Measurements from ENCODE around the gene ARMH2. TPM values are rescaled to one million over a fixed set of nuclear protein-coding genes. Genes with fewer than 3 reads are reported as not detected.
A peak's percentile ranks its signal among the peaks of the same experiment; 100 is the strongest.

Gene ARMH2
- total RNA-seq, 4 donors from 2014 or later = not detected

DNA sequence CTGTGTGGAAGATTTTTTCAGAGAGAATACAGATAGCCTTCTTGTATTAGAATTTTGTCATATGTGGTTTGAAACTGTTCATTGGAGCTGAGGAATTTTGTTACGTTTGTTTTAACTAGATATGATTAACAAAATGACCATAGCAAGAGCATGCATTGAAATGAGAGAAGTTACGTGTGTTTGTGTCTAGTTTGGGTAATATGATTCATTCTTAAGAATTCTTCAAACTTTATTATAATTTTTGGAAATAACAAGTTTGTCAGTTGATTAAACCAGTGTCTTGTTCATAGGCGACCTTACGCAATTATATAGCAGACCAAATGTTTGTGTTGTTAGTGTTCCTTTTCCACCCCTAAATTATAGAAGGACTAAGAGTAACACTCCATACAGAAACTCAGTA lies 18.5 kb downstream of the ARMH2 start:
- Histone ChIP-seq H3K27me3 (no peaks in the 10 kb centered on the region), H3K9me3 (no peaks in the 10 kb centered on the region), H3K36me3 (peaks cover 30% of the 10 kb centered on the region), H3K27ac (no peak overlapping the region), H3K4me3 (no peak overlapping the region), H3K4me1 (peaks cover 16% of the 10 kb centered on the region)
- DNase-seq (ENCODE audit: low spot score in 2 of 2) = no peak
- WGBS = 94% methylated on average over 4 of the region's 4 CpGs
- no peak for TF ChIP-seq POLR2AphosphoS5 (IDR thresholded peaks at IDR 0.05)
- TF ChIP-seq, protein P1, sequence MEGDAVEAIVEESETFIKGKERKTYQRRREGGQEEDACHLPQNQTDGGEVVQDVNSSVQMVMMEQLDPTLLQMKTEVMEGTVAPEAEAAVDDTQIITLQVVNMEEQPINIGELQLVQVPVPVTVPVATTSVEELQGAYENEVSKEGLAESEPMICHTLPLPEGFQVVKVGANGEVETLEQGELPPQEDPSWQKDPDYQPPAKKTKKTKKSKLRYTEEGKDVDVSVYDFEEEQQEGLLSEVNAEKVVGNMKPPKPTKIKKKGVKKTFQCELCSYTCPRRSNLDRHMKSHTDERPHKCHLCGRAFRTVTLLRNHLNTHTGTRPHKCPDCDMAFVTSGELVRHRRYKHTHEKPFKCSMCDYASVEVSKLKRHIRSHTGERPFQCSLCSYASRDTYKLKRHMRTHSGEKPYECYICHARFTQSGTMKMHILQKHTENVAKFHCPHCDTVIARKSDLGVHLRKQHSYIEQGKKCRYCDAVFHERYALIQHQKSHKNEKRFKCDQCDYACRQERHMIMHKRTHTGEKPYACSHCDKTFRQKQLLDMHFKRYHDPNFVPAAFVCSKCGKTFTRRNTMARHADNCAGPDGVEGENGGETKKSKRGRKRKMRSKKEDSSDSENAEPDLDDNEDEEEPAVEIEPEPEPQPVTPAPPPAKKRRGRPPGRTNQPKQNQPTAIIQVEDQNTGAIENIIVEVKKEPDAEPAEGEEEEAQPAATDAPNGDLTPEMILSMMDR (IDR thresholded peaks at IDR 0.05) = no peak
- no peak for TF ChIP-seq POLR2A (IDR thresholded peaks at IDR 0.05)
- no peak for TF ChIP-seq EP300 (IDR thresholded peaks at IDR 0.05)

DNA sequence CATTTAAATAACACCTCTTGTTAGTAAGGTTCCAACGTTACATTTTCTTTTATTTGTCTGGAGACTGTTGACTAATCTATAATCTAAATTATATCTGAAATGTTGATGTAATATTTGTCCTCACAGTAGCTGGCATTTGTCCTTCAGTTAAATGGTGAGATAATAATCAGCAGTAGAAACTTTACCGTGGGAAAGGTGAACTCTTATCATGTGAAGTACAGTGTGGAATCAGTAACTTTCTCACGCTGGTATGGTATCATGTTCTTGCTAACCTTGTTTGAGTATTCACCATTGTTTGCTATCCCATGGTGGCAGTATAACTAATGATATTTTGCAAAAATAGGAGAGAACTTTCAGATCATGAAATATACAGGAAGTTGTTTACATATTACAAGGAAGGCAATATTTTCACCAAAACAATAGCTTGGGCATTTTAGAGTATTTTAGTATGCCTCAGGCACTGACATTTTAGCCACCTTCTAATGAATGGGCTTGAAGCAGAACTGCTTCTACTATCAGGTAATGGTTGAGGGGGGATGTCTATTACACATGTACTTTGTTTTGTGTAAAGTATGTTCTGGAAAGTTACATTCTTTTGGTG lies 19.2 kb downstream of the ARMH2 start:
- 48% methylated on average over 3 of the region's 3 CpGs for WGBS
- no peak overlapping the region for H3K4me3 ChIP-seq
- no peaks in the 10 kb centered on the region for H3K9me3 ChIP-seq
- H3K27ac ChIP-seq = no peak overlapping the region
- no peak for DNase-seq (ENCODE audit: low spot score in 2 of 2)
- no peaks in the 10 kb centered on the region for H3K27me3 ChIP-seq
- H3K4me1 ChIP-seq = peaks cover 16% of the 10 kb centered on the region
- TF ChIP-seq POLR2AphosphoS5 (IDR thresholded peaks at IDR 0.05) (no peak), EP300 (IDR thresholded peaks at IDR 0.05) (no peak), POLR2A (IDR thresholded peaks at IDR 0.05) (no peak)
- TF ChIP-seq, protein P1 (IDR thresholded peaks at IDR 0.05) = no peak
- H3K36me3 ChIP-seq = peaks cover 23% of the 10 kb centered on the region

DNA sequence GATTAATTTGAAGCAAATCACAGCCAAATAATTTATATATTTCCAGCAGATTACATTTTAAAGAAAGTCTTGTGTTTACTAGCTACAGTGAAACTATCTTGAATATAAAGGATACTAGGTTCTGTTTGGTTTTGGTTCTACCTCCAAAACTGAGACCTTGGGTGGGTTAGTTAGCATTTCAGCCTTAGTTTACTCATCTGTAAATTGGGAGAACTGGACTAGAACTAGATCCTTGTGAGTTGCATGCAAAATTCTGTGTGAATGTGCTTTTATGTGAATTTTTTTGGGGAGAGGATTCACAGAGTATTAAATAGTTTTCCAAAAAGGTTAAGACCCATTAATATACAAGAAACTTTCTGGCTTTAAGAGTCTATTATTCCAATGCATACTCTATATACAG lies 19.8 kb downstream of the ARMH2 start:
- H3K27ac ChIP-seq = no peak overlapping the region
- no peak for TF ChIP-seq POLR2AphosphoS5 (IDR thresholded peaks at IDR 0.05)
- TF ChIP-seq EP300 (IDR thresholded peaks at IDR 0.05) = no peak
- TF ChIP-seq POLR2A (IDR thresholded peaks at IDR 0.05) = no peak
- TF ChIP-seq, protein P1 (IDR thresholded peaks at IDR 0.05) = no peak
- H3K4me3 ChIP-seq = no peak overlapping the region
- no peak for DNase-seq (ENCODE audit: low spot score in 2 of 2)
- H3K4me1 ChIP-seq = peaks cover 22% of the 10 kb centered on the region
- peaks cover 17% of the 10 kb centered on the region for H3K36me3 ChIP-seq
- H3K9me3 ChIP-seq = no peaks in the 10 kb centered on the region
- H3K27me3 ChIP-seq = no peaks in the 10 kb centered on the region

DNA sequence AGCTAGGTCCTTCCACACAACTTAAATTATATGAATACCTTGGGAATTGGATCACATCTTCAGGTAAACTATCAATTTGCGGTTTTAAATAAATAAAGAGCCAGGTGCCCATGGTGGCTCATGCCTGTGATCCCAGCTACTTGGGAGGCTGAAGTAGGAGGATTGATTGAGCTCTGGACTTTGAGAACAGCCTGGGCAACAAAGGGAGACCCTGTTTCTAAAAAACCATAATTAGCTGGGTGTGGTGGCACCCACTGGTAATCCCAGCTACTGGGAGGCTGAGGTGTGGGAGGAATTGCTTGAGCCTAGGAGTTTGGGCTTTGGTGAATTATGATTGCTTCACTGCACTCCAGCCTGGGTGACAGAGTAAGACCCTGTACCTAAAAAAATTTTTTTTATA lies 20.6 kb downstream of the ARMH2 start:
- peak overlapping the region; percentile 91 for H3K4me3 ChIP-seq
- WGBS = 100% methylated on average over 1 of the region's 1 CpG

DNA sequence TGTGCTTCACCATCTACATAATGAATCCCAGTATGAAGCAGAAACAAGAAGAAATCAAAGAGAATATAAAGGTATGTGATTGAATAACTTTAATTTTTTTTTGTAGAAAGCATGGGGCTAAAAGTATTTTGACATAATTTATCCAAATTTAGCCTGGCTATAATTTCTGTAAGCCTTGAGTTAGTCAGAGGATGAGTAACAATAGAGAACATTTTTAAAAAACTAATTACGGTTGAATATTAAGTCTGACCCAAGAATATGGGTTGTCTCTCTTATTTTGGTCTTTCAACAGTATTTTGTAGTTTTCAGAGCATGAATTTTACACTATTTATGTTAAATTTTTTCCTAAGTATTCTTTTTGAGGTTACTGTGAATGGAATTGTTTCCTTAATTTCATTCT lies 21.5 kb downstream of the ARMH2 start:
- no peak overlapping the region for H3K27ac ChIP-seq

More for the DNA sequence above, 20.6 kb downstream of the ARMH2 start:
- H3K36me3 ChIP-seq = peaks cover 16% of the 10 kb centered on the region
- peaks cover 22% of the 10 kb centered on the region for H3K4me1 ChIP-seq
- H3K9me3 ChIP-seq = no peaks in the 10 kb centered on the region
- H3K27me3 ChIP-seq = no peaks in the 10 kb centered on the region
- no peak for DNase-seq (ENCODE audit: low spot score in 2 of 2)
- H3K27ac ChIP-seq = no peak overlapping the region
- no peak for TF ChIP-seq POLR2AphosphoS5 (IDR thresholded peaks at IDR 0.05)
- no peak for TF ChIP-seq POLR2A (IDR thresholded peaks at IDR 0.05)
- TF ChIP-seq, protein P1 (IDR thresholded peaks at IDR 0.05) = no peak
- no peak for TF ChIP-seq EP300 (IDR thresholded peaks at IDR 0.05)

More for the DNA sequence above, 21.5 kb downstream of the ARMH2 start:
- Histone ChIP-seq H3K36me3 (peaks cover 14% of the 10 kb centered on the region), H3K4me3 (peak overlapping the region; percentile 91), H3K4me1 (peaks cover 22% of the 10 kb centered on the region), H3K9me3 (no peaks in the 10 kb centered on the region), H3K27me3 (no peaks in the 10 kb centered on the region)
- TF ChIP-seq, protein P1 (IDR thresholded peaks at IDR 0.05) = no peak
- TF ChIP-seq POLR2A (IDR thresholded peaks at IDR 0.05) (no peak), POLR2AphosphoS5 (IDR thresholded peaks at IDR 0.05) (no peak), EP300 (IDR thresholded peaks at IDR 0.05) (no peak)
- DNase-seq (ENCODE audit: low spot score in 2 of 2) = no peak
- WGBS = 52% methylated on average over 1 of the region's 1 CpG

All from suprapubic skin (tissue), 4 donors.